ENCODE data around the gene E2F6. TPM values are rescaled to one million over a fixed set of nuclear protein-coding genes. Genes with fewer than 3 reads are reported as not detected.

Gene E2F6
- total RNA-seq, 1 donor from 2014 or later = 22.1 TPM

- no peak for FAIRE-seq
- H3K27me3 Mint-ChIP-seq (ENCODE audit: low read depth, unreplicated experiment) = peaks cover 1% of the 10 kb centered on the region
- Histone ChIP-seq H2AFZ (ENCODE audit: low read depth, low read length) (no peak overlapping the region), H3K4me1 (ENCODE audit: insufficient read depth, low read length) (no peaks in the 10 kb centered on the region), H4K20me1 (ENCODE audit: insufficient read depth, low read length) (no peaks in the 10 kb centered on the region), H3K4me3 (ENCODE audit: insufficient read depth, low read depth, low read length) (no peak overlapping the region), H3K27me3 (ENCODE audit: insufficient read depth, low read length) (no peaks in the 10 kb centered on the region), H3K9me3 (ENCODE audit: insufficient read depth, low read depth, low read length) (no peaks in the 10 kb centered on the region), H3K36me3 (ENCODE audit: insufficient read depth, low read length) (no peaks in the 10 kb centered on the region), H3K79me2 (ENCODE audit: insufficient read depth, low read length) (no peaks in the 10 kb centered on the region), H3K9ac (ENCODE audit: low read length) (no peak overlapping the region), H3K4me2 (ENCODE audit: low read length) (no peak overlapping the region), H3K27ac (ENCODE audit: low read depth, low read length) (no peak overlapping the region)
- no peak overlapping the region for H3K27ac Mint-ChIP-seq (ENCODE audit: unreplicated experiment)
- no peak overlapping the region for H3K4me3 Mint-ChIP-seq (ENCODE audit: unreplicated experiment)
- H3K36me3 Mint-ChIP-seq (ENCODE audit: low read depth, unreplicated experiment) = no peaks in the 10 kb centered on the region
- peaks cover 29% of the 10 kb centered on the region for H3K4me1 Mint-ChIP-seq (ENCODE audit: low read depth, unreplicated experiment)
- no peak for DNase-seq (ENCODE audit: low read depth)
- TF ChIP-seq CTCF (IDR thresholded peaks at IDR 0.05; ENCODE audit: insufficient read depth, low read depth, low read length) (no peak), EZH2 (IDR thresholded peaks at IDR 0.05; ENCODE audit: insufficient read depth, low read length) (no peak)
- H3K9me3 Mint-ChIP-seq (ENCODE audit: unreplicated experiment) = peaks cover 6% of the 10 kb centered on the region
Measured at GRCh38 chr2:11407413-11407812, 58.5 kb downstream of the E2F6 start.

GRCh38 chr2:11406958-11407381 lies 59.0 kb downstream of the E2F6 start:
- H3K9ac ChIP-seq (ENCODE audit: low read length) = no peak overlapping the region
- H3K9me3 Mint-ChIP-seq (ENCODE audit: unreplicated experiment) = peaks cover 6% of the 10 kb centered on the region
- peak overlapping the region; percentile 6 for H3K27ac ChIP-seq (ENCODE audit: low read depth, low read length)
- H3K79me2 ChIP-seq (ENCODE audit: insufficient read depth, low read length) = no peaks in the 10 kb centered on the region
- H3K36me3 ChIP-seq (ENCODE audit: insufficient read depth, low read length) = no peaks in the 10 kb centered on the region
- H3K4me3 Mint-ChIP-seq (ENCODE audit: unreplicated experiment) = no peak overlapping the region
- no peak overlapping the region for H3K27ac Mint-ChIP-seq (ENCODE audit: unreplicated experiment)
- H3K4me3 ChIP-seq (ENCODE audit: insufficient read depth, low read depth, low read length) = no peak overlapping the region
- H2AFZ ChIP-seq (ENCODE audit: low read depth, low read length) = no peak overlapping the region
- no peaks in the 10 kb centered on the region for H3K9me3 ChIP-seq (ENCODE audit: insufficient read depth, low read depth, low read length)
- H3K4me1 Mint-ChIP-seq (ENCODE audit: low read depth, unreplicated experiment) = peaks cover 29% of the 10 kb centered on the region
- H4K20me1 ChIP-seq (ENCODE audit: insufficient read depth, low read length) = no peaks in the 10 kb centered on the region
- no peak overlapping the region for H3K4me2 ChIP-seq (ENCODE audit: low read length)
- FAIRE-seq (no peak), DNase-seq (ENCODE audit: low read depth) (peak; percentile 58)
- no peaks in the 10 kb centered on the region for H3K27me3 Mint-ChIP-seq (ENCODE audit: low read depth, unreplicated experiment)
- no peak for TF ChIP-seq CTCF (IDR thresholded peaks at IDR 0.05; ENCODE audit: insufficient read depth, low read depth, low read length)
- TF ChIP-seq EZH2 (IDR thresholded peaks at IDR 0.05; ENCODE audit: insufficient read depth, low read length) = no peak
- H3K4me1 ChIP-seq (ENCODE audit: insufficient read depth, low read length) = no peaks in the 10 kb centered on the region
- no peaks in the 10 kb centered on the region for H3K36me3 Mint-ChIP-seq (ENCODE audit: low read depth, unreplicated experiment)
- H3K27me3 ChIP-seq (ENCODE audit: insufficient read depth, low read length) = no peaks in the 10 kb centered on the region

DNA sequence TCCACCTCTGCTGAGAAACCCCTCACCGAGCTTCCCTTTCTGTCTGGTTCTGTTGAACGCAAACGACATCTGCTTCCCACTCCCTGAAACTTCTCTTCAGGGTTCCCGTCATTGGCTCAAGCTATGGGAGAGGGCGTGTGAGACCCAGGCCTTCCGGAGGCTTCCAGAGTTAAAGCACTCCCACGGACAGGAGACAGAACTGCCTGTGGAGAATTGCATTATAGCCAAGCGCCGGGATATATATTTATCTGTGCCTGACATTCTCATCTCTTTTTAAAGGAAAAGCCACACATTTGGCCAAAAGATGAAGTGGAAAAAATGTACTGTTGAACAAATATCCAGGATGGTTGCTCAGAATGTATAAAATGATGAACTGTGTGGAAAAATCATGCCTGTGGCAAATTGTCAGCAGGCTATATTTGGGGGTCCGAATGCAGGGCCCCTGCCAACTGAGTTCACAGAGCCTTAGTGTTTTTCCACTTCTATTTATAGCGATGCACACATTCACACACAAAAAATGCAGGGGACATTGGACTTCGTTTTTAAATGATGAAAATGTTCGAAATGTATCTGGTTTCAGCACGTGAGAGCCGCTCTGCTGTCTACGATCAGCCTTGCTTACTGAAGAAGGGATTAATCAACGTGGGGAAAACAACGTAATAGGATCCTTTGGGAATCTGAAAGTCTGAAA lies 59.5 kb downstream of the E2F6 start:
- Histone ChIP-seq H3K27me3 (ENCODE audit: insufficient read depth, low read length) (no peaks in the 10 kb centered on the region), H3K27ac (ENCODE audit: low read depth, low read length) (peak overlapping the region; percentile 6), H2AFZ (ENCODE audit: low read depth, low read length) (no peak overlapping the region), H3K4me3 (ENCODE audit: insufficient read depth, low read depth, low read length) (no peak overlapping the region), H4K20me1 (ENCODE audit: insufficient read depth, low read length) (no peaks in the 10 kb centered on the region), H3K36me3 (ENCODE audit: insufficient read depth, low read length) (no peaks in the 10 kb centered on the region), H3K9ac (ENCODE audit: low read length) (no peak overlapping the region), H3K9me3 (ENCODE audit: insufficient read depth, low read depth, low read length) (no peaks in the 10 kb centered on the region), H3K4me1 (ENCODE audit: insufficient read depth, low read length) (no peaks in the 10 kb centered on the region), H3K4me2 (ENCODE audit: low read length) (no peak overlapping the region), H3K79me2 (ENCODE audit: insufficient read depth, low read length) (no peaks in the 10 kb centered on the region)
- no peak overlapping the region for H3K4me3 Mint-ChIP-seq (ENCODE audit: unreplicated experiment)
- no peaks in the 10 kb centered on the region for H3K36me3 Mint-ChIP-seq (ENCODE audit: low read depth, unreplicated experiment)
- DNase-seq (ENCODE audit: low read depth) (no peak), FAIRE-seq (no peak)
- no peaks in the 10 kb centered on the region for H3K27me3 Mint-ChIP-seq (ENCODE audit: low read depth, unreplicated experiment)
- peaks cover 6% of the 10 kb centered on the region for H3K9me3 Mint-ChIP-seq (ENCODE audit: unreplicated experiment)
- TF ChIP-seq EZH2 (IDR thresholded peaks at IDR 0.05; ENCODE audit: insufficient read depth, low read length) (no peak), CTCF (IDR thresholded peaks at IDR 0.05; ENCODE audit: insufficient read depth, low read depth, low read length) (no peak)
- H3K4me1 Mint-ChIP-seq (ENCODE audit: low read depth, unreplicated experiment) = peaks cover 29% of the 10 kb centered on the region
- H3K27ac Mint-ChIP-seq (ENCODE audit: unreplicated experiment) = no peak overlapping the region

All from astrocyte (in vitro differentiated cells and primary cell).